ENCODE results near the gene GSK3B.

DNA sequence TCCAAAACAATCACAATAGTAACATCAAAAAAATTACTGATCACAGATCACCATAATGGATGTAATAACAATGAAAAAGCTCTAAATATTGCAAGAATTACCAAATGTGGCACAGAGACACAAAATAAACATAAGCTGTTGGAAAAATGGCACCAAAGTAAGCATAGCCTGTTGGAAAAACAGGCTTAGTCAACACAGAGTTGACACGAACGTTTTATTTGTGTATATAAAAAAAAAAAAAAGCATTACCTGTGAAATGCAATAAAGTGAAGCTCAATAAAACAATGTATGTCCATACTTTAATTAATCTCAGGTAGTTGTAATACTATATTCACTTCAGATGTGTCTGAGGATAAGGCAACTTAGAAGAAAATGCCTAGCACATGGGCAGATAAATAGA is 235.3 kb downstream of the GSK3B start:
- TF ChIP-seq, protein P1, sequence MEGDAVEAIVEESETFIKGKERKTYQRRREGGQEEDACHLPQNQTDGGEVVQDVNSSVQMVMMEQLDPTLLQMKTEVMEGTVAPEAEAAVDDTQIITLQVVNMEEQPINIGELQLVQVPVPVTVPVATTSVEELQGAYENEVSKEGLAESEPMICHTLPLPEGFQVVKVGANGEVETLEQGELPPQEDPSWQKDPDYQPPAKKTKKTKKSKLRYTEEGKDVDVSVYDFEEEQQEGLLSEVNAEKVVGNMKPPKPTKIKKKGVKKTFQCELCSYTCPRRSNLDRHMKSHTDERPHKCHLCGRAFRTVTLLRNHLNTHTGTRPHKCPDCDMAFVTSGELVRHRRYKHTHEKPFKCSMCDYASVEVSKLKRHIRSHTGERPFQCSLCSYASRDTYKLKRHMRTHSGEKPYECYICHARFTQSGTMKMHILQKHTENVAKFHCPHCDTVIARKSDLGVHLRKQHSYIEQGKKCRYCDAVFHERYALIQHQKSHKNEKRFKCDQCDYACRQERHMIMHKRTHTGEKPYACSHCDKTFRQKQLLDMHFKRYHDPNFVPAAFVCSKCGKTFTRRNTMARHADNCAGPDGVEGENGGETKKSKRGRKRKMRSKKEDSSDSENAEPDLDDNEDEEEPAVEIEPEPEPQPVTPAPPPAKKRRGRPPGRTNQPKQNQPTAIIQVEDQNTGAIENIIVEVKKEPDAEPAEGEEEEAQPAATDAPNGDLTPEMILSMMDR (conservative IDR thresholded peaks at IDR 0.05 in 1 of 2, IDR thresholded peaks at IDR 0.05 in 1 of 2; ENCODE audit: extremely low read depth in 1 of 2, insufficient read depth in 1 of 2, low read depth in 1 of 2, low read length in 2 of 2), result no peak
- no peak for TF ChIP-seq EZH2 (IDR thresholded peaks at IDR 0.05; ENCODE audit: borderline replicate concordance, low read length)

All from mammary epithelial cell (primary cell).